WTC11 (cell line): Measurements from ENCODE around the gene SGCD. TPM values are rescaled to one million over a fixed set of nuclear protein-coding genes. Genes with fewer than 3 reads are reported as not detected.

Experiments used
- ATAC-seq: fragments of 200-7000 bp; cut with Tn5 transposase; 2 replicates; pipeline ENCODE4 v1.10.0; 2021; ENCODE audit warnings: mild to moderate bottlenecking, moderate library complexity
- CTCF ChIA-PET: fragments of 300-600 bp; sonication (Branson Sonifier 250); formaldehyde crosslinking; loops from one replicate; lab custom pipeline; 2021; ENCODE audit warnings: antibody characterized with exemption; lab: Charles Lee
- POLR2A ChIA-PET: fragments of 350-600 bp; sonication (Branson Sonifier 250); formaldehyde crosslinking; loops from one replicate; lab custom pipeline; 2021; ENCODE audit warnings: antibody characterized with exemption; lab: Charles Lee
- DNase-seq: peaks from one replicate; pipeline ENCODE4 v3.0.0; 2021; ENCODE audit warnings: low spot score
- H3K27ac Mint-ChIP-seq: 2 replicates; pipeline ENCODE4 v1.8.0; 2021; ENCODE audit warnings: mixed read lengths
- H3K27me3 Mint-ChIP-seq: 2 replicates; pipeline ENCODE4 v1.8.0; 2021; ENCODE audit warnings: low read depth, mild to moderate bottlenecking, moderate library complexity, mixed read lengths
- H3K36me3 Mint-ChIP-seq: 2 replicates; pipeline ENCODE4 v1.8.0; 2021; ENCODE audit warnings: mixed read lengths
- H3K4me1 Mint-ChIP-seq: 2 replicates; pipeline ENCODE4 v1.8.0; 2022; ENCODE audit warnings: mixed read lengths
- H3K4me3 Mint-ChIP-seq: 2 replicates; pipeline ENCODE4 v1.8.0; 2021; ENCODE audit warnings: mild to moderate bottlenecking, moderate library complexity, mixed read lengths
- H3K9me3 Mint-ChIP-seq: 2 replicates; pipeline ENCODE4 v1.8.0; 2021; ENCODE audit warnings: mixed read lengths
- AFF4 ChIP-seq: sonication (generic); formaldehyde crosslinking; IDR thresholded peaks from 2 replicates; pipeline ENCODE4 v1.8.1; 2023; ENCODE audit warnings: mild to moderate bottlenecking, missing genetic modification reagents, borderline replicate concordance
- CBFB ChIP-seq: sonication (generic); formaldehyde crosslinking; IDR thresholded peaks from 2 replicates; pipeline ENCODE4 v1.8.1; 2022; ENCODE audit warnings: mild to moderate bottlenecking, low read depth, missing genetic modification reagents
- ETV6 ChIP-seq: sonication (generic); formaldehyde crosslinking; IDR thresholded peaks from 2 replicates; pipeline ENCODE4 v1.8.1; 2022; ENCODE audit warnings: mild to moderate bottlenecking, missing genetic modification reagents
- GABPB1 ChIP-seq: sonication (generic); formaldehyde crosslinking; IDR thresholded peaks from 2 replicates; pipeline ENCODE4 v1.8.1; 2023; ENCODE audit warnings: mild to moderate bottlenecking, missing genetic modification reagents
- GRHL2 ChIP-seq: fragments of 250-450 bp; sonication (Bioruptor Pico); IDR thresholded peaks from 2 replicates; pipeline ENCODE4 v1.8.0; 2022; ENCODE audit warnings: mild to moderate bottlenecking, moderate library complexity; ENCODE audit not compliant: insufficient replicate concordance, severe bottlenecking
- GTF2I ChIP-seq: fragments of 250-450 bp; sonication (Bioruptor Pico); conservative IDR thresholded peaks from 2 replicates; pipeline ENCODE4 v1.4.0; 2021; ENCODE audit warnings: mild to moderate bottlenecking
- JUN ChIP-seq: sonication (generic); formaldehyde crosslinking; IDR thresholded peaks from 2 replicates; pipeline ENCODE4 v1.8.0; 2023; ENCODE audit warnings: mild to moderate bottlenecking, missing genetic modification reagents
- KAT7 ChIP-seq: sonication (generic); formaldehyde crosslinking; IDR thresholded peaks from 2 replicates; pipeline ENCODE4 v1.8.1; 2023; ENCODE audit warnings: missing genetic modification reagents, mild to moderate bottlenecking, borderline replicate concordance
- MLX ChIP-seq: sonication (generic); formaldehyde crosslinking; IDR thresholded peaks from 2 replicates; pipeline ENCODE4 v1.8.1; 2023; ENCODE audit warnings: mild to moderate bottlenecking, missing genetic modification reagents, moderate library complexity
- NFYB ChIP-seq: sonication (generic); formaldehyde crosslinking; conservative IDR thresholded peaks from 2 replicates; pipeline ENCODE4 v1.8.0; 2022; ENCODE audit warnings: low read depth, missing genetic modification reagents
- PRDM15 ChIP-seq: sonication (generic); formaldehyde crosslinking; IDR thresholded peaks from 2 replicates; pipeline ENCODE4 v1.8.0; 2022; ENCODE audit warnings: missing genetic modification reagents
- SMAD3 ChIP-seq: sonication (generic); formaldehyde crosslinking; IDR thresholded peaks from 2 replicates; pipeline ENCODE4 v1.8.0; 2022; ENCODE audit warnings: missing genetic modification reagents, mild to moderate bottlenecking, borderline replicate concordance
- SP1 ChIP-seq: sonication (generic); formaldehyde crosslinking; conservative IDR thresholded peaks from 2 replicates; pipeline ENCODE4 v1.8.1; 2022; ENCODE audit warnings: missing genetic modification reagents
- ZNF263 ChIP-seq: sonication (generic); formaldehyde crosslinking; IDR thresholded peaks from 2 replicates; pipeline ENCODE4 v1.8.1; 2022; ENCODE audit warnings: low read depth, mild to moderate bottlenecking, moderate library complexity, missing genetic modification reagents
- ZNF281 ChIP-seq: sonication (generic); formaldehyde crosslinking; IDR thresholded peaks from 2 replicates; pipeline ENCODE4 v1.8.0; 2023; ENCODE audit warnings: mild to moderate bottlenecking, missing genetic modification reagents
- ZNF416 ChIP-seq: fragments of 250-450 bp; sonication (Bioruptor Pico); IDR thresholded peaks from 2 replicates; pipeline ENCODE4 v1.9.0; 2021; ENCODE audit warnings: mild to moderate bottlenecking, inconsistent platforms
- total RNA-seq: library from RNA; stranded (reverse); gene quantifications from 3 replicates; pipeline ENCODE4 v1.2.3, GENCODE V29; 2021
- TF ChIP-seq, protein P1 (sequence below): sonication (generic); formaldehyde crosslinking; IDR thresholded peaks from 2 replicates; pipeline ENCODE4 v1.8.1; 2022; ENCODE audit warnings: missing genetic modification reagents, borderline replicate concordance
- TF ChIP-seq, protein P2 (sequence below): sonication (generic); formaldehyde crosslinking; IDR thresholded peaks from 2 replicates; pipeline ENCODE4 v1.8.1; 2022; ENCODE audit warnings: mild to moderate bottlenecking, missing genetic modification reagents, moderate library complexity, borderline replicate concordance
- TF ChIP-seq, protein P3 (sequence below): sonication (generic); formaldehyde crosslinking; IDR thresholded peaks from 2 replicates; pipeline ENCODE4 v1.8.1; 2022; ENCODE audit warnings: mild to moderate bottlenecking, moderate library complexity, missing genetic modification reagents
- TF ChIP-seq, protein P4 (sequence below): sonication (generic); formaldehyde crosslinking; IDR thresholded peaks from 2 replicates; pipeline ENCODE4 v1.8.0; 2023; ENCODE audit warnings: missing genetic modification reagents

SGCD gene
- total RNA-seq, 1 experiment from 2014 or later = 0.33 TPM

GRCh38 chr5:156670615-156671014 lies 343.7 kb downstream of the SGCD start:
- Mint-ChIP-seq H3K36me3 (no peaks in the 10 kb centered on the region), H3K9me3 (peaks cover 4% of the 10 kb centered on the region), H3K4me3 (no peak overlapping the region), H3K4me1 (peaks cover 42% of the 10 kb centered on the region), H3K27me3 (no peaks in the 10 kb centered on the region; the same call in 1 of the 2 replicates), H3K27ac (peak overlapping the region; percentile 81; the same call in 1 of the 2 replicates)
- ChIA-PET POLR2A (no interaction called here), CTCF (interaction anchor here (1.3 kb wide), 1 partner anchor 146 kb away, joined by 3 read pairs; no protein-coding TSS in a partner anchor)
- no peak for ATAC-seq
- TF ChIP-seq, protein P1, sequence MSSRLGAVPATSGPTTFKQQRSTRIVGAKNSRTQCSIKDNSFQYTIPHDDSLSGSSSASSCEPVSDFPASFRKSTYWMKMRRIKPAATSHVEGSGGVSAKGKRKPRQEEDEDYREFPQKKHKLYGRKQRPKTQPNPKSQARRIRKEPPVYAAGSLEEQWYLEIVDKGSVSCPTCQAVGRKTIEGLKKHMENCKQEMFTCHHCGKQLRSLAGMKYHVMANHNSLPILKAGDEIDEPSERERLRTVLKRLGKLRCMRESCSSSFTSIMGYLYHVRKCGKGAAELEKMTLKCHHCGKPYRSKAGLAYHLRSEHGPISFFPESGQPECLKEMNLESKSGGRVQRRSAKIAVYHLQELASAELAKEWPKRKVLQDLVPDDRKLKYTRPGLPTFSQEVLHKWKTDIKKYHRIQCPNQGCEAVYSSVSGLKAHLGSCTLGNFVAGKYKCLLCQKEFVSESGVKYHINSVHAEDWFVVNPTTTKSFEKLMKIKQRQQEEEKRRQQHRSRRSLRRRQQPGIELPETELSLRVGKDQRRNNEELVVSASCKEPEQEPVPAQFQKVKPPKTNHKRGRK (CRISPR knock-in tag) = no peak
- TF ChIP-seq SMAD3 = no peak
- no peak for TF ChIP-seq AFF4 (CRISPR knock-in tag)
- TF ChIP-seq GABPB1 (CRISPR knock-in tag) = no peak
- TF ChIP-seq NFYB (CRISPR knock-in tag) = no peak
- TF ChIP-seq, protein P2, sequence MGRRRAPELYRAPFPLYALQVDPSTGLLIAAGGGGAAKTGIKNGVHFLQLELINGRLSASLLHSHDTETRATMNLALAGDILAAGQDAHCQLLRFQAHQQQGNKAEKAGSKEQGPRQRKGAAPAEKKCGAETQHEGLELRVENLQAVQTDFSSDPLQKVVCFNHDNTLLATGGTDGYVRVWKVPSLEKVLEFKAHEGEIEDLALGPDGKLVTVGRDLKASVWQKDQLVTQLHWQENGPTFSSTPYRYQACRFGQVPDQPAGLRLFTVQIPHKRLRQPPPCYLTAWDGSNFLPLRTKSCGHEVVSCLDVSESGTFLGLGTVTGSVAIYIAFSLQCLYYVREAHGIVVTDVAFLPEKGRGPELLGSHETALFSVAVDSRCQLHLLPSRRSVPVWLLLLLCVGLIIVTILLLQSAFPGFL (CRISPR knock-in tag) = no peak
- TF ChIP-seq GRHL2 (CRISPR knock-in tag) = no peak
- TF ChIP-seq GTF2I (CRISPR knock-in tag) = no peak
- no peak for TF ChIP-seq KAT7 (CRISPR knock-in tag)
- TF ChIP-seq SP1 (CRISPR knock-in tag) = no peak
- no peak for TF ChIP-seq ZNF263 (CRISPR knock-in tag)
- TF ChIP-seq, protein P3, sequence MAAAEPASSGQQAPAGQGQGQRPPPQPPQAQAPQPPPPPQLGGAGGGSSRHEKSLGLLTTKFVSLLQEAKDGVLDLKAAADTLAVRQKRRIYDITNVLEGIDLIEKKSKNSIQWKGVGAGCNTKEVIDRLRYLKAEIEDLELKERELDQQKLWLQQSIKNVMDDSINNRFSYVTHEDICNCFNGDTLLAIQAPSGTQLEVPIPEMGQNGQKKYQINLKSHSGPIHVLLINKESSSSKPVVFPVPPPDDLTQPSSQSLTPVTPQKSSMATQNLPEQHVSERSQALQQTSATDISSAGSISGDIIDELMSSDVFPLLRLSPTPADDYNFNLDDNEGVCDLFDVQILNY (CRISPR knock-in tag) = no peak
- TF ChIP-seq, protein P4, sequence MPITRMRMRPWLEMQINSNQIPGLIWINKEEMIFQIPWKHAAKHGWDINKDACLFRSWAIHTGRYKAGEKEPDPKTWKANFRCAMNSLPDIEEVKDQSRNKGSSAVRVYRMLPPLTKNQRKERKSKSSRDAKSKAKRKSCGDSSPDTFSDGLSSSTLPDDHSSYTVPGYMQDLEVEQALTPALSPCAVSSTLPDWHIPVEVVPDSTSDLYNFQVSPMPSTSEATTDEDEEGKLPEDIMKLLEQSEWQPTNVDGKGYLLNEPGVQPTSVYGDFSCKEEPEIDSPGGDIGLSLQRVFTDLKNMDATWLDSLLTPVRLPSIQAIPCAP (CRISPR knock-in tag) = no peak
- TF ChIP-seq MLX = no peak
- TF ChIP-seq JUN = no peak
- TF ChIP-seq ZNF416 = no peak
- TF ChIP-seq PRDM15 = no peak
- no peak for TF ChIP-seq ETV6 (CRISPR knock-in tag)
- no peak for TF ChIP-seq ZNF281 (CRISPR knock-in tag)
- no peak for TF ChIP-seq CBFB
- DNase-seq = no peak
